GM12892 (cell line): ENCODE measurements around the gene IRF9.

Experiments
- POLR2AphosphoS5 ChIP-seq: IDR thresholded peaks from 2 replicates; pipeline ENCODE4 v1.6.1; 2011; ENCODE audit warnings: low read depth, low read length, control low read depth
- TAF1 ChIP-seq: IDR thresholded peaks from 2 replicates; pipeline ENCODE4 v1.6.1; 2011; ENCODE audit warnings: low read depth, mild to moderate bottlenecking, control low read depth, low read length, borderline replicate concordance

GRCh38 chr14:24127673-24128072 is 33.4 kb upstream of the IRF9 start:
- TF ChIP-seq TAF1 (no peak), POLR2AphosphoS5 (no peak)
